ENCODE results near the gene PRKN.

The PRKN gene

DNA sequence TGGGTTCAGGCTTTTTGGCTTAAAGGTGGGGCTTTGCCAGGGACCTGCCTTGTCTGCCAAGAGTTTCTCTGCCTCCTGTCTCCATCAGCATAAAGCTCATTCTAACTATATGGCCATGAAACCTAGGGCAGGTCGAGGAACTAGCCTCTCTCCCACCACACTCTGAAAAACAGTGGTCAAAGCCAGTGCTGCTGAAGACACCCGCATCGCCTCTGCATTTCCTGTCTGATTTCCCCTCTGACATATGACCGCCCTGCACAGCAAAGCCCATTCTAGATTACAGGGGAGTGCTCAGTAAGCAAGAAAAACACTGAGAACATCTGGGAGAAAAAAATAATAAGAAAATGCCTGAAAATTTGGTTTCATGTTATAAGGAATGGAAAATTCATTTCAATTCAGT, 573.6 kb downstream of the PRKN start:
- no peak overlapping the region for H3K27ac Mint-ChIP-seq
- H3K9me3 Mint-ChIP-seq (ENCODE audit: low read depth): no peaks in the 10 kb centered on the region
- no peaks in the 10 kb centered on the region for H3K27me3 Mint-ChIP-seq
- H3K4me3 Mint-ChIP-seq: no peak overlapping the region
- H3K4me1 Mint-ChIP-seq (ENCODE audit: low read depth): no peaks in the 10 kb centered on the region
- peaks cover 4% of the 10 kb centered on the region for H3K36me3 Mint-ChIP-seq

DNA sequence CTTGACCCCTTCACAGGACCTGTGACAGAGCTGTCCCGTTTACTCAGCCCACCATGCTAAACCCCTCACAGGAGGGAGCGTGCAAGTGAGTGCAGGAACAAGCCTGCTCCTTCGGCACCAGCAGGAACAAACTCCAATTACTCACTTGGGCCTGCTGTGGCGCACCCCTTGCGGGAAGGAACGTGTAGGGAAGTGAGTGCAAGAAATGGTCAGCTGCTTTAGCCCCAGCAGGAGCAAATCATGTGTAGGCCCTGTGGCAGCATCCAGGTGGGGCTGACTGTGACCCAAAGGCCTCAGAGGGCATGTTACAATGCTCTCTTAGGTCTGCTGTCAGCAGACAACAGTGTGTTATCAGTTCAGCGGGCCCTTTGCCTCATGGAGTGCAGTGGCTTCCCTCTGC, 574.4 kb downstream of the PRKN start:
- no peak overlapping the region for H3K4me3 Mint-ChIP-seq
- H3K27ac Mint-ChIP-seq: no peak overlapping the region
- no peaks in the 10 kb centered on the region for H3K27me3 Mint-ChIP-seq
- H3K9me3 Mint-ChIP-seq (ENCODE audit: low read depth): no peaks in the 10 kb centered on the region
- H3K36me3 Mint-ChIP-seq: peaks cover 4% of the 10 kb centered on the region
- H3K4me1 Mint-ChIP-seq (ENCODE audit: low read depth): no peaks in the 10 kb centered on the region

DNA sequence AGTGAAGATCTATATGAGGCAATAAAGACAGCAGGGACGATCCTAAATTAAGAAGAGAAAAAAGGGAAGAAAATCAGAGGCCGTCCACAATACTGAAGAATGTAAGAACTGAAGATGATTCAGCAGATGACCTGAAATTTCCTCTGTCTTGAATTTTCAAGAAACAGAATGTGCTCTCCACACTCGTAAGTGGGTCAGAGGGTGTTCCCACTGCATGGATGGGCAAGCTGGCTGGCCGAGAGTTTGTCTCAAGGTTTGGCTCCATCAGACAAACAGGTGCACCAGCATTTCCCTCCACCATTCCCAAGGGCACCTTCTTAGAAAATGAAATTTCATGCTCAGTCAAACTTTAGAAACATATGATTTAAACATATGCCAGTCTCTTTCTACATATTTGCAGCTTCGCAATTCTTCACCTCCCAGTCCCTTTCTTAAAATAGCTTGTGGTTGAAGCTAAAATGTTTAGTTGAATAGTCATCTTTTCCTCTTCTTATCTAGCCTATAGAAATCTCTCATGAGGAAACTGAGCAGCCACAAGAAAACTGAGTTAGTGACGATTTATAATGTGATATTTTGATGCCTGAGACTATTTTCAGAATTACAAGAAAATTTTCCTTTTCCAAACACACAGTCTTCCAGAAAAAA, 576.4 kb downstream of the PRKN start:
- Mint-ChIP-seq H3K27ac (no peak overlapping the region), H3K36me3 (peaks cover 6% of the 10 kb centered on the region), H3K4me3 (no peak overlapping the region), H3K4me1 (ENCODE audit: low read depth) (no peaks in the 10 kb centered on the region), H3K9me3 (ENCODE audit: low read depth) (no peaks in the 10 kb centered on the region), H3K27me3 (no peaks in the 10 kb centered on the region)

DNA sequence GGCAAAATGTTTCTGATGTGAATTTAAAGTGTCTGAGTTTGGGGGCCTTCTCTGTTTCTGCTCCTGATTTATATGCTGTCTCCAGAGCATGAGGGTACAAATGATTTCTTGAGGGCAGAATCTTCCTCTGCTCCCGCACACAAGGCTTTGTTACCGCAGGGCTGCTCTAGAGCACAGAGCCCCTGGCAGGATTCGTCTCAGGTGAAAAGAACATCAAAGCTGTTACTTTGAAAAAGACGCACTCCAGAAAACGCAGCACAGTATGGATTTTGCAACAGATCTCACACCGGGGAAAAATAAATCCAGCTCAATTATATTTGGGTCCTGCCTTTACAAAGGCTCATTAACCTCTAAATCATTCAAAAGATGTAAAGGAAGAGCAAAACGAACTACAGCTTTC, 577.3 kb downstream of the PRKN start:
- H3K27me3 Mint-ChIP-seq: no peaks in the 10 kb centered on the region
- no peak overlapping the region for H3K4me3 Mint-ChIP-seq
- H3K27ac Mint-ChIP-seq: no peak overlapping the region
- H3K9me3 Mint-ChIP-seq (ENCODE audit: low read depth): no peaks in the 10 kb centered on the region
- no peaks in the 10 kb centered on the region for H3K4me1 Mint-ChIP-seq (ENCODE audit: low read depth)
- peaks cover 7% of the 10 kb centered on the region for H3K36me3 Mint-ChIP-seq

DNA sequence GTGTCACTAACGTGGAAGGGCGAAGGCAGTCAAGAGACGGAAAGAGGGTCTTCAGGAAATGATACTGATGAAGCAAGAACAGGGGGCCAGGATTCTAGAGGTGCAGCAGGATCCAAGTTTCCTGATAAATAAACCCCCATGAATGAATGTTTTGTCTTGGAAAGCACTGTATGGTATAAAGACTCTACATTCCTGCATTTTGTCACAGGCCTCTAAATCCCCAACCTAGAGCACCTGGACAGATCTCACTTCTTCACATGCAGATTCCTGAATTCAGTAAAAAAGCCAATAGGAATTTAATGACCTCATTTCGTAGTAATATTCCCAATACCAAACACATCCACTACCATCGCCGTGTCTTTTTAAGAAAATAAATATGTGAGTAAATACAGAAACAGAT, 577.8 kb downstream of the PRKN start:
- H3K9me3 Mint-ChIP-seq (ENCODE audit: low read depth): no peaks in the 10 kb centered on the region
- H3K4me1 Mint-ChIP-seq (ENCODE audit: low read depth): no peaks in the 10 kb centered on the region

DNA sequence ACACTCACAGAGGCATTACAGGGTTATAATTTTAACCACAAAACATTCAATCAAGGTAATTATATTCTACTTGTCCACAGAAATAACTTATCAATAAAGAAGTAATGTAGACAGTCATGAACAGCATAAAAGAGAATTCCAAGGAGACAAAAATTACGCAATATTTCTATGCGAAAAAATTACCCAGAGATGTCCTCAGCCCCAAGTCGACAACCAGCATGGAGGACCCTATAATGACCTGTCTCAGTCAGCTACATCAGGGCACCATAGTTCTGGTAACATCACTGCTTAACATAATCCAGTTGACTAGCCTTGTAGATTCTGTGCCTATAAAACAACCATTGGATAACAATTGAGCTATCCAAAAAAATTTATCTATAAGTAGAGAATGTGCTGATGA, 579.8 kb downstream of the PRKN start:
- Mint-ChIP-seq H3K9me3 (ENCODE audit: low read depth) (no peaks in the 10 kb centered on the region), H3K36me3 (peaks cover 14% of the 10 kb centered on the region), H3K27ac (no peak overlapping the region), H3K4me1 (ENCODE audit: low read depth) (no peaks in the 10 kb centered on the region), H3K4me3 (no peak overlapping the region), H3K27me3 (no peaks in the 10 kb centered on the region)

More for the DNA sequence above, 577.8 kb downstream of the PRKN start:
- Mint-ChIP-seq H3K27me3 (no peaks in the 10 kb centered on the region), H3K27ac (no peak overlapping the region), H3K4me3 (no peak overlapping the region), H3K36me3 (peaks cover 9% of the 10 kb centered on the region)

DNA sequence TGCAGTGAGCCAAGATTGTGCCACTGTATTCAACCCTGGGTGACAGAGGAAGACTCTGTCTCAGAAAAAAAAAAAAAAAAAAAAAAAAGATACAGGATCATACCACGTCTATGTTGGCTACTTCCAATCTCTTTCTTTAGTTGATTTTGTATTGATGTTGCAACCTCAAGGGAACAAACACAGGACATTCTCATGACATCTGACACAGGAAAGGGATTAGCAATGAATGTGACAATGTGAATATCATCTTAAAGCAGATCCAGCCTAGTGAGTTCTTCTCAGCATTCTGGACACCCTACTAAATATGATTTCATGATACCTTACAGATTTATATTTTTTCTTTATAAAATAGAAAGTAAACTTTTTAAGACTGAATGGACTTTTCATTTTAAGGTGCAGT, 580.3 kb downstream of the PRKN start:
- Mint-ChIP-seq H3K9me3 (ENCODE audit: low read depth) (no peaks in the 10 kb centered on the region), H3K4me1 (ENCODE audit: low read depth) (no peaks in the 10 kb centered on the region)

DNA sequence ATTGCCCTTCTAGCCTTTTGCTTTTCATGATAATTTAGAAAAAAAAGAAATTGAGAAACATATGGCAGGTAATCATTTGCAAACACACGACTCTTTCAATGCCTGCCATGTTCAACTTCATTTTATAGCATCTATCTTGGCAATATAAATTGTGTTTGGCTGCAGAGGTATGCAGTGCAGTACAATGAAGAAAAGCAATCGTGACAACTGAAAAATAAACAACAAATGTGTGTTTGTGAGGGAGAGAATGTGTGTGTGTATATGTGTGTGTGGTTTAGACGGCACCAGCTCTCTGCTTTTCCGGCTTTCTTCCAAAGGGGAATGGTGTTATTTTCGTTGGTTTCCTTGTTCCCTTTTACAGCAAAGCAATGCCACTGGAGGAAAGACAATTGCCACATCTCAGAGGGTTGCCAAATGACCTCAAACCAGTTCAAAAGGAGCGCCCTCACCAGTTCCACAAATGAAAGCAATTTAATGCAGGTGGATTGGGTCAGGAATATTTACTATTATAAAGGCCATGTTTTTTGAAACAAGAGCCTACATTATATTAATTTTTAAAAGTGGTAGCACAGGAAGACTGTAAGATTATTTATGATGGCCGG, 587.2 kb downstream of the PRKN start:
- peaks cover 14% of the 10 kb centered on the region for H3K9me3 Mint-ChIP-seq (ENCODE audit: low read depth)
- H3K36me3 Mint-ChIP-seq: peaks cover 23% of the 10 kb centered on the region
- no peak overlapping the region for H3K4me3 Mint-ChIP-seq
- no peak overlapping the region for H3K27ac Mint-ChIP-seq
- H3K4me1 Mint-ChIP-seq (ENCODE audit: low read depth): no peaks in the 10 kb centered on the region
- H3K27me3 Mint-ChIP-seq: no peaks in the 10 kb centered on the region

More for the DNA sequence above, 580.3 kb downstream of the PRKN start:
- H3K4me3 Mint-ChIP-seq: no peak overlapping the region
- H3K27ac Mint-ChIP-seq: no peak overlapping the region
- H3K36me3 Mint-ChIP-seq: peaks cover 14% of the 10 kb centered on the region
- H3K27me3 Mint-ChIP-seq: no peaks in the 10 kb centered on the region

DNA sequence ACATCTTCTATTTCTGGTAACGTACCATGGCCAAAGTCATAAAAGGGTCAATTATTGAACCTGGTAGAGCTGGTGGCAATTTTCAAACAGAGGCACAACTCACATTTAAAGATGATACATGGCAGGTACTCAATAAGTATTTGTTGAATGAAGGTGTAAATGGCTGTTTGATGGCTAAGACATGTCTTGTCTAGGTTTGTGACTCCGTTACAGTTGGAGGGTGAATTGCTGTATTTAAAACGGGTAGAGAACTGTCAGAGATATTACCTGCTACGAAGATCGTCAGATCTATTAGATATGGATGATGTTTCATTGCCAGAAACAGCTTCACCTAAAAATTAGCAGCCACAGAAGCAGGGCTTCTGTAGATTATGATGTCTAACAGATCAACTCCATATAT, 601.9 kb downstream of the PRKN start:
- Mint-ChIP-seq H3K27me3 (no peaks in the 10 kb centered on the region), H3K4me1 (ENCODE audit: low read depth) (no peaks in the 10 kb centered on the region), H3K27ac (no peak overlapping the region), H3K9me3 (ENCODE audit: low read depth) (peaks cover 8% of the 10 kb centered on the region), H3K36me3 (peaks cover 4% of the 10 kb centered on the region), H3K4me3 (no peak overlapping the region)

DNA sequence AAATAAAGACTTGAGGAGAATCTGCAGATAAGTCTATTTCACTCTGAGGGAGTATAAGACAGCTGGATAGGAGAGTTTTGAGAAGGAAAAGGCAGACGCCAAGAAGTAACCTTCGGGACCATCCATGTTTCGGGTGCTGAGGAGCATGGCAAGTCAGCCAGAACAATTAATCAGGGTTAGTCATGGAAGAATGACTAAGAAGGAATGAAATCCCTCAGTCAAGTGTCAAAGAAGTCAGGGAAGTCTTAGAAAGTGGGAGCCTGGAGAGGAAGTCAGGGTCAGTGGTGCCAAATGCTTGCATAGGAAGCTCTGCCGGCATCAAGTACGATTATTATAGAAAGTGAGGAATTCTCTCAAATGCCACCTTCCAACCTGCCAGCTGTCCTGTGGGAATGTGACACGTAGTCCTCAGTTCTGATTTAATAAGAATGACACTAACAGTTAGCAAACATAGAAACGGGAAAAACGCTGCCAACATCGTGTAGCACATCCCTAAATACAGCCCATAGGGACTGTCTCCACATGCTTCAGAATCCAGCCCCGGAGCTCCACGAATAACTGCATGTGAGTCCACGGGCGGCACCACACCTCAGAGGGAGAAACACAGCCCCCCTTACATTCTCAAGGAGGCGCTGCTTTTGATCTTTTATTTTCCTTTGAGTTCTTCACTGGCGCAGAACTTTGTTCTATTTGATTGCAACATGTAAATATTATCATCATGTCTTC, 602.7 kb downstream of the PRKN start:
- Mint-ChIP-seq H3K4me3 (no peak overlapping the region), H3K27ac (no peak overlapping the region), H3K36me3 (peaks cover 4% of the 10 kb centered on the region), H3K9me3 (ENCODE audit: low read depth) (peaks cover 8% of the 10 kb centered on the region), H3K4me1 (ENCODE audit: low read depth) (no peaks in the 10 kb centered on the region), H3K27me3 (no peaks in the 10 kb centered on the region)

DNA sequence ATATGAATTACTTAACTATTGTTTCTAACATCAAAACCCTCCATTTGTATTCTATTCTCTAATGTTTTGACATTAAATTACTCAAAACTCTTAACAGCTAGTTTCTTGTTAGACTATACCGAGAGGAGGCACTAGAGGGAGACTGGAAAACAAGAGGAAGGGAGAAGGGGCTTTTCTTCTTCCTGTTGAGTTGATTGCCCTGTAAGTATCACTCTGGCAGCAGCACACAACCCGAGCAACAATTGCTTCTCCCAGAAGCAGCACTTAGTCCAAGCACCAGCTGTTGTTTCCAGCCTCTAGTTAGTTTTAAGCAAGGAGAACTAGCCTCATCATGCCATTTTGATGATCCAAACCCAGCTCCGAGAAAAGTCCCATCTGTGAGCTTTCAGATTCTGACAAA, 603.8 kb downstream of the PRKN start:
- H3K4me1 Mint-ChIP-seq (ENCODE audit: low read depth): no peaks in the 10 kb centered on the region
- no peak overlapping the region for H3K27ac Mint-ChIP-seq
- H3K4me3 Mint-ChIP-seq: no peak overlapping the region
- peaks cover 8% of the 10 kb centered on the region for H3K9me3 Mint-ChIP-seq (ENCODE audit: low read depth)
- H3K36me3 Mint-ChIP-seq: peaks cover 4% of the 10 kb centered on the region
- no peaks in the 10 kb centered on the region for H3K27me3 Mint-ChIP-seq

DNA sequence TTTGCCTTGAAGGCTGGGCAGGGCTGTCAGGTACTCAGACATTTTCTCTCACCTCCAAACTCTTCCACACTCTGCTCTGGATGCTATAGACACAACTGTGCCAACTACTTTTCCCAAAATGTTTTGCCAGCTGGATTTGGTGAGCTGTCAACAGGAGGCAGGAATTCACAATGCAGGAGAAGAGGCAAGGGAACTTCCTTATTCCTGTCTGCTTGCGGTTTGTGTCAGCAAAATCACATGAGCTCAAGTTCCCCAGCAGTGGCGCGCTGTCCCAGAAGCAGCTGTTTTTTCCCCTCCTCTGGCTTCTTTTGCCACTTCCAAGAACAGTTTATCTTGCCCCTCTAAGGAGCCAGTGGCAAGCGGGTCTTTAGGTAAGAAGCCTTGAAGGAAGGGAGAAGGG, 608.2 kb downstream of the PRKN start:
- Mint-ChIP-seq H3K9me3 (ENCODE audit: low read depth) (no peaks in the 10 kb centered on the region), H3K4me1 (ENCODE audit: low read depth) (no peaks in the 10 kb centered on the region), H3K27me3 (no peaks in the 10 kb centered on the region), H3K4me3 (no peak overlapping the region), H3K27ac (no peak overlapping the region), H3K36me3 (peaks cover 7% of the 10 kb centered on the region)

DNA sequence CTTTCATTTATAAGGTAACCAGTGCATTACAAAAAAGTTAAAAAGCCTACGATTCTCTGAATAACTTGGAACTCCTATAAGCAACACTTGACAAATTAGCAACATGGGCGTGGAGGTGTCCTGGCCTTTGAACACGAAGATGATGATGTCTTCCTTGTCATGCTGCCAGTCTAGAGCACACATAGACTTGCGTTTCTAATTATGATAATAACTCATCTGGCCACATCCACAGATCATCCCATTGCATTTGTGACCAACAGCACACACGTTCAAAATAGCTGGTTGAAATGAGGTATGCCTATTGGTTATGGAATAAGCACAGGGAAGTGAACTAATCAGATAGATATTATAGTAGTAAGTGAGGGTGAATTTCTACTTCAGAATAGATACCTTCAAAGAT, 608.9 kb downstream of the PRKN start:
- no peak overlapping the region for H3K27ac Mint-ChIP-seq
- H3K9me3 Mint-ChIP-seq (ENCODE audit: low read depth): no peaks in the 10 kb centered on the region
- H3K4me3 Mint-ChIP-seq: no peak overlapping the region
- no peaks in the 10 kb centered on the region for H3K4me1 Mint-ChIP-seq (ENCODE audit: low read depth)
- H3K27me3 Mint-ChIP-seq: no peaks in the 10 kb centered on the region
- H3K36me3 Mint-ChIP-seq: peaks cover 5% of the 10 kb centered on the region

DNA sequence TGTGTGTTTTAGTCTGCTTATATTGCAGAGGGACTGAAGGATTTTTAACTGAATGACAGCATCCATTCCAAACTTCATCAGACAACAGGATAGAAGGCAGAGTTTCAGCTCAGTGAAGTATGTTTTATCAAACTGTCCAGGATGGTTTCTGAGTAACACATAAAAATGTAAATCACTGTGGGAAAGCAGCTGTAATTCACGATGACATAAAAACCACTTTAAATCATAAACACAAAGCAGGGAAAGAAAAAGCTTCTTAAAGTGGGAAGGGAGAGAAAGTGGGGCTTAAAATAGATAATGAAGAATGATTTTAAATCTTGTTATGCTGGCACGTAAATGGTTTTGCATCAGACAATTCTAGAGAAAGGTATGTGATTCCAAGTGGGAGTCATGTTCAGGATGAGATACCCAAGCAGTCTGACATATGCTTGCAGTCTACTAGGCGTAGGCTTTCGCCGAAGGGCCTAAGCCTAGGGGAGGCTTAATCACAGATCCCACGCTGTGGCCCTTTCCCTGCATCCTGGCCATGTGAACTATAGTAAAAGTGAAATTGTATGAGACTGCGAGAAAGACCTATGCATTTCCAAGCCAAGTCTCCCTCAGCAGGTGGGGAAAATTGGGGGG, 610.6 kb downstream of the PRKN start:
- H3K27ac Mint-ChIP-seq: no peak overlapping the region
- H3K27me3 Mint-ChIP-seq: no peaks in the 10 kb centered on the region
- H3K4me1 Mint-ChIP-seq (ENCODE audit: low read depth): no peaks in the 10 kb centered on the region
- H3K36me3 Mint-ChIP-seq: peaks cover 5% of the 10 kb centered on the region
- H3K4me3 Mint-ChIP-seq: no peak overlapping the region
- no peaks in the 10 kb centered on the region for H3K9me3 Mint-ChIP-seq (ENCODE audit: low read depth)

DNA sequence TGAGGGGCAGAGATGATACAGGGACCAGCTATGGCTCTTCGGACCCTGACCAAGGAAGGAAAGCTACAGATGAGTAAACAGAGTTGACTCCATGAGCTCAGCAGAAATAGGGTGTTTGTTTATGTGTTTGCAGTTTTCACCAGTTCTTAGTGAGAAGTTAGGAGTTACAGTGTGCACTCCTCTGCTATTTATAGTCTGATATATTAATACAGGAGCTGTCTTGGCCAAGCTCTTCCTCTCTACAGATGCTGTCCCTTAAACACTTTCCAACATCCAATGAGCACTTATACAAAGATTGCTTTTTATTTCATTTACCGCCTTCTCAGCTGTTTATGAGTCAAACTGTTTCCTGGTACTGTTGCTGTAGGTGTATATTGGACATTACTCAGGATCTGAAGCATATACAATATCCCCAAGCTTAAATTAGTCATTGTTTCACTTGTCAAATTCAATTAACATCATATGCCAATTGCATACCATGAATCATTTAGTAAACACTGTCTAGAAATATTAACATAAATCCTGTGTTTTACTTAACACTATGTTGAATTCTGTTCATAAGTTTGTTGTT, 618.0 kb downstream of the PRKN start:
- Mint-ChIP-seq H3K9me3 (ENCODE audit: low read depth) (peaks cover under 1% of the 10 kb centered on the region), H3K4me3 (no peak overlapping the region), H3K27ac (no peak overlapping the region), H3K4me1 (ENCODE audit: low read depth) (no peaks in the 10 kb centered on the region), H3K36me3 (peaks cover 8% of the 10 kb centered on the region), H3K27me3 (no peaks in the 10 kb centered on the region)

Data from activated naive CD8-positive, alpha-beta T cell (primary cell).